ENCODE data around the gene ACOT7.
"Not testable (repeated sequence)": the region's sequence is repeated elsewhere in the genome, so short reads cannot be mapped to it uniquely, and the experiment has no call there.

ACOT7 gene

GRCh38 chr1:6219641-6220040, 173.9 kb downstream of the ACOT7 start:
- not testable (repeated sequence) for DNase-seq

GRCh38 chr1:6218375-6219164, 175.0 kb downstream of the ACOT7 start:
- no peak for DNase-seq

All from islet precursor cell (in vitro differentiated cells).